ENCODE results near the gene PDLIM1.

GRCh38 chr10:95286707-95287106 lies 4.1 kb downstream of the PDLIM1 start:
- TF ChIP-seq, protein P1, sequence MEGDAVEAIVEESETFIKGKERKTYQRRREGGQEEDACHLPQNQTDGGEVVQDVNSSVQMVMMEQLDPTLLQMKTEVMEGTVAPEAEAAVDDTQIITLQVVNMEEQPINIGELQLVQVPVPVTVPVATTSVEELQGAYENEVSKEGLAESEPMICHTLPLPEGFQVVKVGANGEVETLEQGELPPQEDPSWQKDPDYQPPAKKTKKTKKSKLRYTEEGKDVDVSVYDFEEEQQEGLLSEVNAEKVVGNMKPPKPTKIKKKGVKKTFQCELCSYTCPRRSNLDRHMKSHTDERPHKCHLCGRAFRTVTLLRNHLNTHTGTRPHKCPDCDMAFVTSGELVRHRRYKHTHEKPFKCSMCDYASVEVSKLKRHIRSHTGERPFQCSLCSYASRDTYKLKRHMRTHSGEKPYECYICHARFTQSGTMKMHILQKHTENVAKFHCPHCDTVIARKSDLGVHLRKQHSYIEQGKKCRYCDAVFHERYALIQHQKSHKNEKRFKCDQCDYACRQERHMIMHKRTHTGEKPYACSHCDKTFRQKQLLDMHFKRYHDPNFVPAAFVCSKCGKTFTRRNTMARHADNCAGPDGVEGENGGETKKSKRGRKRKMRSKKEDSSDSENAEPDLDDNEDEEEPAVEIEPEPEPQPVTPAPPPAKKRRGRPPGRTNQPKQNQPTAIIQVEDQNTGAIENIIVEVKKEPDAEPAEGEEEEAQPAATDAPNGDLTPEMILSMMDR (conservative IDR thresholded peaks at IDR 0.05 in 1 of 2, IDR thresholded peaks at IDR 0.05 in 1 of 2; ENCODE audit: low read depth in 1 of 2, low read length in 2 of 2) = no peak
- TF ChIP-seq EZH2 (IDR thresholded peaks at IDR 0.05; ENCODE audit: low read length, missing control alignments) = no peak
